AG10803 (cell line): ENCODE measurements around the gene IL7R.
A peak's percentile ranks its signal among the peaks of the same experiment; 100 is the strongest.

Experiments used
- DNase-seq: peaks from one replicate; pipeline ENCODE4 v3.0.0; 2010; ENCODE audit warnings: low read depth
- H3K4me3 ChIP-seq: 2 replicates; pipeline ENCODE4 v1.5.1; 2011; ENCODE audit warnings: mild to moderate bottlenecking, low read length, control low read depth
- TF ChIP-seq, protein P1 (sequence below): conservative IDR thresholded peaks from 2 replicates; pipeline ENCODE4 v1.5.1; 2011; ENCODE audit warnings: mild to moderate bottlenecking, low read length, control low read depth, inconsistent platforms

The IL7R gene

DNA sequence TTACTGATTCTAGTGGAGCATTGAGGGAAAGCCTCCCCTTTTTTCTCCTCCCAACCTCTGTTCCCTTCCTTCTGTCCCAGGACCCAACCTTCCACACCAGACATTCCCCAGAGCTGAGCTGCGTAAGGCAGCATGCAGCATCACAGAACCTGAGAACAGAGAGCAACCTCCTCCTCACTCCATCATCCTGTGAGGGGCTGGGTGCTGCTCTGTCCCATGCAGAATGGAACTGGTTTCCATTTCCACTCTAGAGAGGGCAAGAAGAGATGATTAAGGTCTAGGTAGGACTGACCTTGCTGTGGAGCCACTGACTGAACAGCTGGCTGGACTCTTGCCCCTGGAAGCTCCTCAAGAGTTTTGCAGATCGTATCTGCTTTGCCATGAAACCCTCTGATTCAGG is 30.1 kb upstream of the IL7R start:
- TF ChIP-seq, protein P1, sequence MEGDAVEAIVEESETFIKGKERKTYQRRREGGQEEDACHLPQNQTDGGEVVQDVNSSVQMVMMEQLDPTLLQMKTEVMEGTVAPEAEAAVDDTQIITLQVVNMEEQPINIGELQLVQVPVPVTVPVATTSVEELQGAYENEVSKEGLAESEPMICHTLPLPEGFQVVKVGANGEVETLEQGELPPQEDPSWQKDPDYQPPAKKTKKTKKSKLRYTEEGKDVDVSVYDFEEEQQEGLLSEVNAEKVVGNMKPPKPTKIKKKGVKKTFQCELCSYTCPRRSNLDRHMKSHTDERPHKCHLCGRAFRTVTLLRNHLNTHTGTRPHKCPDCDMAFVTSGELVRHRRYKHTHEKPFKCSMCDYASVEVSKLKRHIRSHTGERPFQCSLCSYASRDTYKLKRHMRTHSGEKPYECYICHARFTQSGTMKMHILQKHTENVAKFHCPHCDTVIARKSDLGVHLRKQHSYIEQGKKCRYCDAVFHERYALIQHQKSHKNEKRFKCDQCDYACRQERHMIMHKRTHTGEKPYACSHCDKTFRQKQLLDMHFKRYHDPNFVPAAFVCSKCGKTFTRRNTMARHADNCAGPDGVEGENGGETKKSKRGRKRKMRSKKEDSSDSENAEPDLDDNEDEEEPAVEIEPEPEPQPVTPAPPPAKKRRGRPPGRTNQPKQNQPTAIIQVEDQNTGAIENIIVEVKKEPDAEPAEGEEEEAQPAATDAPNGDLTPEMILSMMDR = no peak

DNA sequence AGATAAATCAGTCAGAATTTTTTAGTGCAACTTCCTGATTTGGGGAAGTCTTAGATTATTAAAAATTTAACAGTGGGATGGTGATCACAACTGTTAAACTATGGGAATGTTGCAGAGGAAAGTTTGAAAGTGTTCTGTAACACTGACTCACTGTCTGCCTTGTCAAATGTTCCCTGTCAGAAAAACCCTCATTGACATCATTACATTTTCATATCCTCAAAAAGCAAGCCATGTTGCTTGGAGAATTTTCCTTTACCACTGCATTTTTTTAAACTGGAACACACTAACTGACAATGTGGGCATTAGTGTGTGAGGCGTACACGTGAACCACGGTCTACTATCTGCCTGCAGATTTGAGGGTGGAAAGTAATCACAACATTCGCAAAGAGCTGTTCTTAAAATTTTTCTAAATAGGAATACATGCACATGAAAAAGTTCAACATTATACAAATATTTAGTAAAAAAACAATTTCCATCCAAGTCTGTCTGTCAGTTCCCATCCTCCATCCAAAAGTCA is 28.6 kb upstream of the IL7R start:
- no peak overlapping the region for H3K4me3 ChIP-seq
- TF ChIP-seq, protein P1 = no peak
- DNase-seq = no peak

More for the DNA sequence above, 30.1 kb upstream of the IL7R start:
- H3K4me3 ChIP-seq = no peak overlapping the region
- no peak for DNase-seq

DNA sequence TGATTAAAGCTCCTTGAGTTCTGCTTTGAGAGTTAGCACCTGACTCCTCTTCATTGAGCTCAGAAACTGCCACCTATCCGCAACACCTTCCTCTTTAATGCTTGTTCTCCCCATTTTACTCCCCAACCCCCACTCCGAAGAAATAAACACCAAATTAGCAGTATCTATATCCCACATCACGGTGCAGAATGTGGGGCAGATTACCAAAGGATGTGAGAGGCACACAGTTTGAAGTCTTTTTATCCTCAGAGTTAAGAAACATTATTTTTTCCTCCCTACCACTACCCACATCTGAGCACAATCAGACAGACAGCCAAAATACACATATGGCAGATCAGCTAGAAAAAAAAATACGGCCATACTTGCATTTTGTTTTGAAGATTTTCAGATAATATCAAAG is 26.1 kb upstream of the IL7R start:
- no peak overlapping the region for H3K4me3 ChIP-seq
- peak; percentile 21 for DNase-seq
- TF ChIP-seq, protein P1 = no peak

DNA sequence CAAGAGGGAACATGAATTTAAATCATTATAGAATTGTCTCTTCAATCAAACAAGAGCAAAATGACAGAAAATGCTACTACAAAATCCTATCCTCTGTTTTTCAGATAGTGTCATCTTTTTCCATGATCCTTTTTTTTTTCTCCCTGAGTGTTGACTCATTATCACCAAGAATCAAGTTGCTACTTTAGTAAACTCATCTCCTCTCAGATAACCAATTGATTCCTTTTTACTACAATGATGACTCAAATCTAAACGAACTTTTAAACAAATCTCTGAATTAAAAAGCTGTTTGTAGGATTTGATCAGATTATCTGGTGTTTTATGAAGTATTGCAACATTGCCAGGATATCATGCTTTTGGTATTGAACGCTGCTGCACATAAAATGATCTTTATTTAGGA is 23.9 kb upstream of the IL7R start:
- H3K4me3 ChIP-seq = no peak overlapping the region
- TF ChIP-seq, protein P1 = no peak
- no peak for DNase-seq

DNA sequence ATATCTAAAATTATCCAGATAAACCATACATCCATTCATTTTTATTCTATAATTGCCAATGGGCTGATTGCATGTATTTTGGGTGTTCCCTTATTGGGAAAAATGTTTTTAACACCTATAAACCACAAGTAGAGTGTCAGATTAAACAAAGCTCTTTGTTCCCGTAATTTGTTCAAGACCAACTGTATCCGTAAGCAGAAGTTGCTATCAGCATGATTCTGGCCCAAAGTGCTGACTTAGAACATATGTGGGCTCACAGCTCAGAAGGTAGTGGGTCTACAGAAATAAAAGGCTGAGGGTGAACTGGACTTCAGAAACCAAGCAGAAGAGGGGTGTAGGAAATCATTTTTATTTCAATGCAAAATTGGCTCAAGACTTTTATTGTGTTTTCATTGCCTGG is 23.5 kb upstream of the IL7R start:
- TF ChIP-seq, protein P1 = no peak
- no peak for DNase-seq
- H3K4me3 ChIP-seq = no peak overlapping the region

DNA sequence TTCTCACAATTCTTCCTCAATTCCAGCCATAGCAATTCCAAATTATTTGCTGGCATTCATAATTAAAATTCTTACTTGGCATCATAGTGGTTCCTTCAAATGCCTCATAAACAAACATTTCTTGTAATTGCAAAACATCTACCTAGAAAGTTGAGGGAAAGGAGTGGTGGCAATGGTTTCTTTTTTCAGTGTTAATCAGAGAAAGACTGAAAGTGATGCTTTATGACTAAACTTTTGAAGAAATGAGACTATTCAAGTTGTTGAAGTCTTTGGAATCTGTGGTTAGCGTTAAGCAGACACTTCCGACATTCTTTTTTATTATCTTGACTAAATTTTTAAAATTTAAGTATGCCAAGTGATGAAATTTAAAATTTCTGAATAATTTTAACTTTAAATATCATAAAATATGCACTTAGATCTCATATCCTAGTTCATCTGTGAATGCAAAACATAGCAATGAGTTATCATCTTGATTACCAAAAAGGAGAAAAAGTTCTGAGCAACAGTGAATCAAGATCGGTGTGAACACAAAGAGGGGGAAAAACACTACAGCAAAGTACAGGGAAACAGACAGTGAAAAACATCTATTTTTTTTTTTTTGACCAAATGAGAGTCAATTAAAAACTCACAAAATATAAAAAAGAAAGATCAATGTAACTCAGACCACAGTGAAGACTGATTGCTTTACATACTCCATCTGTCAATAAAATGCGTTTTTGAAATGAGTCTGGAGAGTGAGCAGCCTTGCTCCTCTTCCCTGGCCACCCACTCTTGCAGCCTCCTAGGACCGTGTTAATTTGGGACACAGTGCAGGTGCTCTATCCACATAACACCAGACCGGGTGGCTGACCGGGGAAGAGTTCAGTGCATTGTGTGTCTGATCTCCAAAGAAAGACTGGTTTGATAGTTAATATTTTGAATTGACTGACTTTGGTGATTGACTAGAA is 20.6 kb upstream of the IL7R start:
- TF ChIP-seq, protein P1 = no peak
- no peak for DNase-seq

More for the DNA sequence above, 20.6 kb upstream of the IL7R start:
- H3K4me3 ChIP-seq = no peak overlapping the region
